HepG2 (cell line): ENCODE measurements around the gene PEPD. TPM values are rescaled to one million over a fixed set of nuclear protein-coding genes. Genes with fewer than 3 reads are reported as not detected.

Source experiments
- ATAC-seq: fragments of 200-7000 bp; cut with Tn5 transposase; 3 replicates; pipeline ENCODE4 v1.9.1; 2020; ENCODE audit warnings: mild to moderate bottlenecking, moderate library complexity
- BruUV-seq: library from RNA; stranded (reverse); fragments of 400-500 nt; replicated peaks from 2 replicates; lab custom pipeline; 2021; lab: Mats Ljungman, UMichigan
- CTCF ChIA-PET: fragments of 300-600 bp; formaldehyde crosslinking; extraction: SDS; loops from one replicate; lab custom pipeline; 2021; ENCODE audit warnings: low total read pairs, inconsistent platforms, low intra/inter-chr PET ratio; lab: Yijun Ruan, JAX
- POLR2A ChIA-PET: fragments of 350-600 bp; sonication (Branson Sonifier 250); formaldehyde crosslinking; loops from one replicate; lab custom pipeline; 2020; ENCODE audit warnings: antibody characterized with exemption, inconsistent platforms; lab: Yijun Ruan, JAX
- DNase-seq: peaks from one replicate; pipeline ENCODE4 v3.0.0-alpha.2; 2015; ENCODE audit warnings: low spot score
- FAIRE-seq: peaks from 3 replicates; lab custom pipeline; 2011; peaks lifted over from hg19 to GRCh38; lab: Jason Lieb, UNC
- H2AFZ ChIP-seq: one replicate; pipeline ENCODE4 v1.6.1; 2011; ENCODE audit warnings: low read length, inconsistent platforms
- H3K27ac ChIP-seq: fragments of 300-600 bp; 3 replicates; pipeline ENCODE4 v1.8.0; 2011; ENCODE audit warnings: mixed run types, mild to moderate bottlenecking, mixed read lengths, low read length, inconsistent platforms; ENCODE audit not compliant: insufficient read depth; ENCODE audit errors: extremely low read length
- H3K27me3 ChIP-seq, 2 experiments: fragments of 200-600 bp in 1 of 2; 2 replicates in 1 of 2; 3 replicates in 1 of 2; pipeline versions ENCODE4 v1.6.0 to v1.8.0; 2011; ENCODE audit warnings: low read length in 2 of 2, mild to moderate bottlenecking in 2 of 2, moderate library complexity in 2 of 2, inconsistent platforms in 1 of 2; ENCODE audit not compliant: insufficient read depth in 2 of 2, control insufficient read depth in 1 of 2
- H3K36me3 ChIP-seq, 2 experiments: fragments of 200-600 bp in 1 of 2; replicated peaks in 1 of 2; 2 replicates in 1 of 2; 3 replicates in 1 of 2; pipeline versions ENCODE4 v1.5.1 to v1.8.0; 2011; ENCODE audit warnings: low read length in 2 of 2, inconsistent platforms in 1 of 2; ENCODE audit not compliant: insufficient read depth in 2 of 2, control insufficient read depth in 1 of 2
- H3K4me1 ChIP-seq: 2 replicates; pipeline ENCODE4 v1.5.1; 2012; ENCODE audit warnings: low read length, inconsistent platforms; ENCODE audit not compliant: insufficient read depth
- H3K4me2 ChIP-seq: 2 replicates; pipeline ENCODE4 v1.6.0; 2011; ENCODE audit warnings: low read depth, low read length, inconsistent platforms
- H3K4me3 ChIP-seq, 3 experiments: fragments of 200-600 bp in 1 of 3; sonication (generic), shearing (Covaris generic) in 1 of 3; replicated peaks in 1 of 3; 2 replicates each; pipeline ENCODE4 v1.5.1; 2011 to 2016; ENCODE audit warnings: low read length in 3 of 3, inconsistent platforms in 2 of 3, low read depth in 2 of 3, mild to moderate bottlenecking in 2 of 3, control low read depth in 1 of 3, mixed read lengths in 1 of 3; ENCODE audit not compliant: insufficient read depth in 1 of 3
- H3K79me2 ChIP-seq: one replicate; pipeline ENCODE4 v1.6.1; 2011; ENCODE audit warnings: low read length, inconsistent platforms; ENCODE audit not compliant: insufficient read depth
- H3K9ac ChIP-seq: 2 replicates; pipeline ENCODE4 v1.6.0; 2011; ENCODE audit warnings: mild to moderate bottlenecking, low read depth, low read length, inconsistent platforms; ENCODE audit not compliant: insufficient read depth
- H3K9me3 ChIP-seq: 2 replicates; pipeline ENCODE4 v1.5.1; 2012; ENCODE audit warnings: mild to moderate bottlenecking, low read length
- H4K20me1 ChIP-seq: 2 replicates; pipeline ENCODE4 v1.6.0; 2011; ENCODE audit warnings: inconsistent platforms, mild to moderate bottlenecking, low read length, moderate library complexity; ENCODE audit not compliant: insufficient read depth
- AGO2 ChIP-seq: fragments of 200-400 bp; formaldehyde crosslinking; optimal IDR thresholded peaks from 2 replicates; pipeline ENCODE3; 2017; ENCODE audit warnings: mild to moderate bottlenecking, low read depth, low read length, moderate library complexity
- HDAC2 ChIP-seq: sonication (generic); formaldehyde crosslinking; IDR thresholded peaks from 2 replicates; pipeline ENCODE4 v1.4.0; 2020; ENCODE audit warnings: missing genetic modification reagents
- RBM39 ChIP-seq: fragments of 200-400 bp; formaldehyde crosslinking; IDR thresholded peaks from one replicate; pipeline ENCODE4 v1.6.1; 2018; ENCODE audit warnings: antibody characterized with exemption, mild to moderate bottlenecking, low read depth, low read length; ENCODE audit not compliant: poor library complexity, severe bottlenecking
- ZBTB33 ChIP-seq: sonication (generic); formaldehyde crosslinking; IDR thresholded peaks from 2 replicates; pipeline ENCODE4 v1.4.0; 2020; ENCODE audit warnings: missing genetic modification reagents
- ZNF589 ChIP-seq: sonication (generic); formaldehyde crosslinking; conservative IDR thresholded peaks from 2 replicates; pipeline ENCODE4 v1.8.0; 2022; ENCODE audit warnings: mild to moderate bottlenecking, moderate library complexity, missing genetic modification reagents
- WGBS: methylation state at CpG from one replicate; pipeline ENCODE4 v1.1.6; 2017; ENCODE audit warnings: low lambda C conversion rate; 5-methylcytosine and 5-hydroxymethylcytosine counted together
- in situ Hi-C: cut with HindIII; loops from 2 replicates; pipeline ENCODE4 v1.10.0; 2017; ENCODE audit warnings: low pct_unique_long_range_greater_than_20kb; ENCODE audit not compliant: extremely low pct_ligation_motif_present
- intact Hi-C: fragments of 100-400 bp; cut with micrococcal nuclease; formaldehyde crosslinking; loops from one replicate; pipeline ENCODE4 v1.10.0; 2022; ENCODE audit not compliant: unreplicated experiment
- polyA plus RNA-seq, 8 experiments: library from polyadenylated mRNA; depleted of rRNA in 3 of 8; stranded (reverse) in 7 of 8; unstranded in 1 of 8; fragments of >200 nt; fragmentation: Illumina TruSeq in 4 of 8; extraction: Trizol in 4 of 8; gene quantifications; 2 replicates each; pipeline versions ENCODE4 v1.2.1 to v1.2.3, GENCODE V29; 2011 to 2016; ENCODE audit warnings: low read depth in 4 of 8, missing spikeins in 1 of 8, mixed read lengths in 1 of 8; ENCODE audit not compliant: insufficient read depth in 1 of 8
- total RNA-seq, 5 experiments: library from RNA; depleted of rRNA; stranded (reverse); fragments of >200 nt; fragmentation: Illumina TruSeq; extraction: Trizol; gene quantifications; 2 replicates each; pipeline ENCODE4 v1.2.3, GENCODE V29; 2016; ENCODE audit warnings: low read depth in 1 of 5

PEPD gene
- total and polyA plus RNA-seq, 2 of the 13 experiments (the other 11 are each of a cell fraction or from before 2014, with no cell fraction given), result 60.7 to 75.1 TPM

- Histone ChIP-seq H3K4me3 (no peak overlapping the region), H3K4me1 (peaks cover 40% of the 10 kb centered on the region), H3K9me3 (no peaks in the 10 kb centered on the region), H4K20me1 (0 out of 2 replicates have a peak, but pooled peaks cover 2% of the 10 kb centered on the region), H3K79me2 (peaks cover 40% of the 10 kb centered on the region), H3K36me3 (peaks cover 6 to 18% of the 10 kb centered on the region in 2 experiments), H3K9ac (no peak overlapping the region), H2AFZ (no peak overlapping the region), H3K27ac (no peak overlapping the region), H3K4me2 (no peak overlapping the region), H3K27me3 (no peaks in the 10 kb centered on the region)
- in situ Hi-C loops (no loop called here), intact Hi-C loops (no loop called here)
- TF ChIP-seq RBM39 (peak; percentile 50), ZBTB33 (CRISPR knock-in tag) (peak; percentile 21; the same call in 1 of the 2 replicates), AGO2 (peak; percentile 37), ZNF589 (CRISPR knock-in tag) (no peak), HDAC2 (CRISPR knock-in tag) (no peak)
- 97% methylated on average over 21 of the region's 39 CpGs for WGBS
- DNase-seq (no peak), ATAC-seq (no peak), FAIRE-seq (no peak)
- POLR2A ChIA-PET, result interaction anchor here (1.3 kb wide), 1 partner anchor 11 kb away, joined by 5 read pairs; no protein-coding TSS in a partner anchor
- CTCF ChIA-PET, result no interaction called here
- BruUV-seq, result no TSS peak
These were observed 134.0 kb downstream of the PEPD start for GRCh38 chr19:33387351-33388230.
